Dermis microvascular lymphatic vessel endothelial cell (primary cell): ENCODE data around the gene FBH1. TPM values are rescaled to one million over a fixed set of nuclear protein-coding genes. Genes with fewer than 3 reads are reported as not detected.
"Not testable (repeated sequence)": the region's sequence is repeated elsewhere in the genome, so short reads cannot be mapped to it uniquely, and the experiment has no call there.

Experiments
- DNase-seq, 2 donors: peaks; one replicate each; pipeline versions ENCODE4 v3.0.0 to v3.0.0-alpha.2; 2010; ENCODE audit warnings: low read depth in 2 of 2
- total RNA-seq: library from RNA; depleted of rRNA; stranded (reverse); fragments of >200 nt; gene quantifications from 2 replicates; pipeline ENCODE4 v1.2.1, GENCODE V29; 2014

FBH1 gene
- total RNA-seq, 1 donor from 2014 or later: 61.6 TPM

GRCh38 chr10:5941579-5941978 is 51.5 kb downstream of the FBH1 start:
- DNase-seq: no peak

- DNase-seq: no peak
Observed at GRCh38 chr10:5942001-5942400, 52.0 kb downstream of the FBH1 start.

- DNase-seq: peak in 1 of 2 donors; percentile 80
Observed at GRCh38 chr10:5942474-5942873, 52.4 kb downstream of the FBH1 start.

- peak in 1 of 2 donors; percentile 42 for DNase-seq
Observed at GRCh38 chr10:5943536-5943935, 53.5 kb downstream of the FBH1 start.

- peak; percentile 98 to 100 for DNase-seq
Observed at GRCh38 chr10:5944389-5945189, 54.5 kb downstream of the FBH1 start.

- peak in 1 of 2 donors; percentile 45 for DNase-seq
Observed at GRCh38 chr10:5945190-5945509, 55.1 kb downstream of the FBH1 start.

GRCh38 chr10:5945561-5946418 is 55.7 kb downstream of the FBH1 start:
- peak; percentile 93 to 97 for DNase-seq

GRCh38 chr10:5946419-5946775 is 56.4 kb downstream of the FBH1 start:
- not testable (repeated sequence) for DNase-seq

- DNase-seq: no peak
Observed at GRCh38 chr10:5946786-5947185, 56.7 kb downstream of the FBH1 start.

GRCh38 chr10:5947471-5948207 is 57.6 kb downstream of the FBH1 start:
- no peak for DNase-seq

- DNase-seq: no peak
Observed at GRCh38 chr10:5948208-5948585, 58.2 kb downstream of the FBH1 start.

- DNase-seq: peak in 1 of 2 donors; percentile 73
Observed at GRCh38 chr10:5949009-5949759, 59.1 kb downstream of the FBH1 start.

- no peak for DNase-seq
Observed at GRCh38 chr10:5951167-5951711, 61.2 kb downstream of the FBH1 start.

- DNase-seq: no peak
Observed at GRCh38 chr10:5951721-5952407, 61.8 kb downstream of the FBH1 start.

- DNase-seq: no peak
Observed at GRCh38 chr10:5952731-5953385, 62.8 kb downstream of the FBH1 start.

- DNase-seq: no peak
Observed at GRCh38 chr10:5953676-5954075, 63.6 kb downstream of the FBH1 start.

GRCh38 chr10:5956146-5956936 is 66.3 kb downstream of the FBH1 start:
- DNase-seq: no peak

- DNase-seq: peak in 1 of 2 donors; percentile 79
Observed at GRCh38 chr10:5958077-5958476, 68.0 kb downstream of the FBH1 start.

GRCh38 chr10:5958675-5959074 is 68.6 kb downstream of the FBH1 start:
- peak in 1 of 2 donors; percentile 42 for DNase-seq
